HG03097 (cell line): ENCODE results near the gene PNPLA7.
"Not testable (repeated sequence)": the region's sequence is repeated elsewhere in the genome, so short reads cannot be mapped to it uniquely, and the experiment has no call there.

ENCODE experiments used
- ATAC-seq: cut with Tn5 transposase; IDR thresholded peaks from one replicate; pipeline ENCODE4 v1.9.1; 2021; ENCODE audit not compliant: unreplicated experiment, low FRiP score

PNPLA7 gene

DNA sequence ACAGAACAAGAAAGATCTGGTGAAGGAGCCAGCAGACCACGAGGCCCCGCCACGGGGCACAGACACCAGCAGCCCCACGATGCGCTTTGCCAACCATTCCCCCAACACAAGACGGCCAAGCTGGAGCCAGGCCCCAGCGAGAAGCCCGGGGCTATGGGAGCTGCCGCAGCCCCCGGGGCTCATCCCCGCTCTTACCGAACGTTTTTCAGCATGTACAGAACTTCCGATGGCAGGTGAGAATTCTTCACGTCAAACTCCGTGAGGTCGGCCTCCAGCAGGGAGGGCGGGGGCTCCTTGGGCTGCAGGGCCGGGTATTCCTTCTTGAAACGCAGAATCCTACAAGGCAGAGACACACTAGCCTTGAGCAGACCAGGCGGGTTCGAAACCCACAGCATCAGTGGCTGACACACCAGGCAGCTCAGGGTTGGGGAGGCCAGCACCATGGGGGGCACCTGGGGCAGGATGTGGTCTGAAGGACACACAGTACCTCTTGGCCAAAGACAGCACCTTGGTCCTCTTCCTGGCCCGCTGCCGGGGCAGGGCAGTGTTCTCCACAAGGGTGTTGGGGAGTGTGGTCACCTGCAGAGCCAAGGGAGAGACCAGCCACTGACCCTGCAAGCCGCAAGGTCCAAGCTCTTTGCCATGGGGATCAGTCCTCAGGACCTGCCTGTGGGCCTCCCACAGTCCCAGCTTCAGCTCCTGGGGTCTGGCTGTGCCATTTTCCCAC is 6.8 kb downstream of the PNPLA7 start:
- no peak for ATAC-seq

GRCh38 chr9:137542486-137542885 is 7.7 kb downstream of the PNPLA7 start:
- no peak for ATAC-seq

GRCh38 chr9:137540536-137540935 is 9.7 kb downstream of the PNPLA7 start:
- ATAC-seq, result no peak

- no peak for ATAC-seq
Observed at GRCh38 chr9:137538058-137538457, 12.1 kb downstream of the PNPLA7 start.

- ATAC-seq, result not testable (repeated sequence)
Observed at GRCh38 chr9:137536594-137537131, 13.5 kb downstream of the PNPLA7 start.

- no peak for ATAC-seq
Observed at GRCh38 chr9:137535120-137535428, 15.1 kb downstream of the PNPLA7 start.

DNA sequence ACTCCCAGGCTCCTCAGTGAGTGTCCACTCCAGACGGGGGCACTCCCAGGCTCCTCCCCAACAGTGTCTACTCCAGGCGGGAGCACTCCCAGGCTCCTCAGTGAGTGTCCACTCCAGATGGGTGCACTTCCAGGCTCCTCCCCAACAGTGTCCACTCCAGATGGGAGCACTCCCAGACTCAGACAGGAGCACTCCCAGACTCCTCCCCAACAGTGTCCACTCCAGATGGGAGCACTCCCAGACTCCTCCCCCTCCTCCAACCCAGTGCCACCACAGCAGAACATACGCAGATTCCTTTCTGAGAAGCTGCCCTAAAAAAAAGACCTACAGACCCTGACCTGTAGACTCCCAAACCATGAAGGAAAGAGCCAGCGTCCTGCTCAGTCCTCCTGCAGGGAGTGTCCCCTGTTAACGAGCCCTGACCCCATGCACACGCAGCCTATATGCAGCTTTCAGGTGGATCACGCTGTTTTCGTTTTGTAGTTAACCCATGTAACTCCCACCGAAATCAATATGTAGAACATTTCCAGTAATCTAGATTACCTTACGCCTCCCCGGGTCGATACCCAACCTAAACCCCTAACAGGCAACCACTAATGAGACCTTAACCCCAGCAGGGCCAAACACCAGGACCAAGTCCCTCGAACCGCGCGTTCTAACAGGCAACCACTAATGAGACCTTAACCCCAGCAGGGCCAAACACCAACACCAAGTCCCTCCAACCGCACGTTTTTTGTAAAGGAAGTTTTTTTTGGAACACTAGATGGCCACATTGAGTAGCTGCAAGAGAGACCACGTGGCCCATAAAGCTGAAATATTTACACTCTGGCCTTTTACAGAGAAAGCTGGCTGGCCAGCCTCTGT is 15.7 kb downstream of the PNPLA7 start:
- ATAC-seq, result no peak

DNA sequence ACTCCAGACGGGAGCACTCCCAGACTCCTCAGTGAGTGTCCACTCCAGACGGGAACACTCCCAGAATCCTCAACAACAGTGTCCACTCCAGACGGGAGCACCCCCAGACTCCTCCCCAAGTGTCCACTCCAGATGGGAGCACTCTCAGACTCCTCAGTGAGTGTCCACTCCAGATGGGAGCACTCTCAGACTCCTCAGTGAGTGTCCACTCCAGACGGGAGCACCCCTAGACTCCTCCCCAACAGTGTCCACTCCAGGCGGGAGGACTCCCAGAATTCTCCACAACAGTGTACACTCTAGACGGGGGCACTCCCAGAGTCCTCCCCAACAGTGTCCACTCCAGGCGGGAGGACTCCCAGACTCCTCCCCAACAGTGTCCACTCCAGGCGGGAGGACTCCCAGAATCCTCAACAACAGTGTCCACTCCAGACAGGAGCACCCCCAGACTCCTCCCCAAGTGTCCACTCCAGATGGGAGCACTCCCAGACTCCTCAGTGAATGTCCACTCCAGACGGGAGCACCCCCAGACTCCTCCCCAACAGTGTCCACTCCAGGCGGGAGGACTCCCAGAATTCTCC is 17.2 kb downstream of the PNPLA7 start:
- not testable (repeated sequence) for ATAC-seq

DNA sequence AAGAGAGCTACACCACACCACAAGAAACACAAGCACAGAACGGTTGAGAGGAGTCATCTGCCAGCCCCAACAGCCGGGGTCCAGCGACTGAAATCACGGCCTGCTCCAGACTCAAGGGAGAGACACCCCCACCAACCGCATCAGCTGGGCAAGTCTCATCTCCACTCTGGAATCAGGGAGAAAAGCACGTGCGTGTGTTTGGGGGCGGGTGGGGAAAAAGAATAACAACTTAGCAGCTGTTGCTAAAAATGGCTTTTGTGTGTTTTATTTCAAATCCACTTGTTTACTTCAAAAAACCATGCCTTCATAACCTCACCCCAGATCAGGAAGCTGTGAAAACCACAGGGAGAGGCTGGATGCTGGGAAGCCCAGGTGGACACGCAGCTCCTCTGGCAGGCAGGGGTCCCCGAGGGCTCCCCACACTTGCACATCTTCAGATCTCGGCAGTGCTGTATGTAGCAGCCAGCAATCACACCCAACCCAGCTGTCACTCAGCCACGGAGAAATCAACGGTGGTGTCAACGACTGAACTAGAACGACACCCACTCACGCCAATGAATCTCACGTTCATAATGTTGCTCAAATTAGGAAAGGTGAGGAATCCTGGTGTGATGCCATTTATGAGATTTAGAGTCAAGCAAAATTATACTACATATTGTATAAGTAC is 19.0 kb downstream of the PNPLA7 start:
- ATAC-seq, result no peak

DNA sequence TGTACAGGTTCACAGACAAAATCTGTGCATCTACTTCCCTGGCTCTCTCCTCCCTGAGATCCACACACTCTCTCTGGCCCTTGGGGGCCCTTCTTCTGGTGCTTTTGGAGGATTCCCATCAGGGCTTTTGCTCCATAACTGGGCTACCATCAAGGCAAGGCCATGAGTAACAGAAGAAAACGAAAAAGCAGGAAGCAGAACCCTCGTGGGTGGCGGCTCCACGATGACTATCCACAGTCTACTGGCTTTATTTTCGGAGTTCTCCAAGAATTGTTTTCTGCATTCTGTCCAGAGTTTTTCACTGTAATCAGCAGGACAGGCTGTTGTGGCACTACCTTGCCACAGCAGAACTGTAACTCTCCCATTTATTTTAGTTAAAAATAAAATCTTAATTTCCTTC is 19.9 kb downstream of the PNPLA7 start:
- no peak for ATAC-seq

GRCh38 chr9:137524981-137525317 is 25.3 kb downstream of the PNPLA7 start:
- no peak for ATAC-seq

DNA sequence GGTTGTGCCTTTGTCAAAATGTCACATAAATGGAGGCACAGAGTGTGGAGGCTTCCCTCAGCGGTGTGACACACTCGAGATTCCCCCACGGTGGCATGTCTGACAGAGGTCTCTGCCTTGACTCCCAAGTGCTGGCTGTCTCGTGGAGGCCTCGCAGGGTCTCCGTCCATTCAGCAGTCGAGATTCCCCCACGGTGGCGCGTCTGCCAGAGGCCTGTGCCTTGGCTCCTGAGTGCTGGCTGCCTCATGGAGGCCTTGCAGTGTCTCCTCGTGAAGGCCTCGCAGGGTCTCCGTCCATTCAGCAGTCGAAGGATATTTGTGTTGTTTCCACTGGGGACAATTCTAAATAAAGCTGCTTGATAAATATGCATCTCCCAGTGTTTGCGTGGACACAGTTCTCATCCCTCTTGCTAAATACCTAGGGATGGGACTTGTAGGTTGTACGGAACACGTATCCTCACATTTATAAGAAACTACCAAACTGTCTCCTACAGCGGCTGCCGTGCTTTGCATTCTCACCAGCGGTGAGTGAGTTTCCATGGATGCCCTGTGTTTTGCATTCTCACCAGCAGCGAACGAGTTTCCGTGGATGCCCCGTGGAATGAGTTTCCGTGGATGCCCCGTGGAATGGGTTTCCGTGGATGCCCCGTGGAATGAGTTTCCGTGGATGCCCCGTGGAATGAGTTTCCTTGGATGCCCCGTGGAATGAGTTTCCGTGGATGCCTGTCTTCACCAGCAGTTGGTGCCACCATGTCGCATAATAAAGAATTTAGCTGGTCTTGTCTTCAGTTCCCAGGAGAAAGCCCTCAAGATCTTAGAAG is 25.8 kb downstream of the PNPLA7 start:
- no peak for ATAC-seq

DNA sequence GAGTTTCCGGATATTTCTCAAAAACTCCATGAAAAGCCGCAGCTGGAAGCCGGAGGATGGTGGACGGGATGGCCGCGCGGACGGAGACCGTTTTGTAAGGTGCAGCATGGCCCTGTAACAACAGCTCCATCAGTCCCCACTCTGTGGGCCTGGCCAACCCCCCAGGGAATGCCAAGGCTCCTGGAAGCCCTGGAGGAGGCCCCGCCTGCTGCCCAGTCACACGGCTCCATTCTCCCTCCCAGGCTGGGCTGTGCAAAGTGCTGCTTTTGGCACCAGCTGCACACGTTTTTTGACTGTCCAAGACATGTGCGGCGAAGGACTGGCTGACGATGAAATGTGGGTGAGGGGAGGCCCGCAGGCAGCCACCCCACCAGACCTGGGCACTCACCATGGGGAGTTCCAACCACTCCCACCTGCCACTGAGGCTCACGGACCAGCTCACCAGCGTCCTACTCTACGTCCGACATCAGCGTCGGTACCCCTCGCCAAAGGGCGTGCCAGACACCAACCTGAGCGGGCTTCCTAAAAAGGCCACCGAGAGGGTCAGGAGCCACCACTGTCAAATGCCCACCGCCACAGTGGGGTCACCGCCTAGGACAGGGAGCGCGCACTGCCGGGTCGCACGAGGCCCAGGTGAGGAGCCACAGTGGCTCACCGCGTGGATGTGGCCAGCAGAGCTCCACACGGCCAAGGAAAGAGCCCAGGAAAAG is 27.3 kb downstream of the PNPLA7 start:
- ATAC-seq, result no peak

DNA sequence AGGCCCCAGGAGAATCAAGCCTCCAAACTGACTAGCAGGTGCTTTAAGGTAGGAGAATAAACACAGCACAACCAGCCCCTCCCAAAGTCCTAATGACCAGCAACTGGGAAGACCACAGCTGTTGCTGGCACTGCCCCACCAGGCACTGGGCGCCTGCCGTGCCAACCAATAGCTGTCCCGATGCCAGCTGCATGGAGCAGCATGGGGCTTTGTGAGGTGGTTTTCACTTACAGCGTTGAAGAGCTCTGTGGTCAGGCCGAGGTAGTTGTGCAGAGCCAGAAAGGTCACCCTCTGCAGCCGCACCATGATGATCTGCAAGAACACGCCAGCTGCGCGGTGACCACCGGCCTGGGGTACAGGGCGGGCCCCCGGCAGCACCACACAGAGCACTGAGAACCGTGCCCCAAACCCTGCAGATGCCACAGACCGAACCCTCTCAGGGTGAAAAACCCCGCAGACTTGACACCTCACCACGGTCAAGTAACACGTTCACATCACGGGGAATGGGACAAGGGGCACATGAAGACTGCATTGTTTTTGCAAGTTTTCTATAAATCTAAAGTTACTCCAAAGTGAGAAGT is 28.7 kb downstream of the PNPLA7 start:
- ATAC-seq, result no peak

DNA sequence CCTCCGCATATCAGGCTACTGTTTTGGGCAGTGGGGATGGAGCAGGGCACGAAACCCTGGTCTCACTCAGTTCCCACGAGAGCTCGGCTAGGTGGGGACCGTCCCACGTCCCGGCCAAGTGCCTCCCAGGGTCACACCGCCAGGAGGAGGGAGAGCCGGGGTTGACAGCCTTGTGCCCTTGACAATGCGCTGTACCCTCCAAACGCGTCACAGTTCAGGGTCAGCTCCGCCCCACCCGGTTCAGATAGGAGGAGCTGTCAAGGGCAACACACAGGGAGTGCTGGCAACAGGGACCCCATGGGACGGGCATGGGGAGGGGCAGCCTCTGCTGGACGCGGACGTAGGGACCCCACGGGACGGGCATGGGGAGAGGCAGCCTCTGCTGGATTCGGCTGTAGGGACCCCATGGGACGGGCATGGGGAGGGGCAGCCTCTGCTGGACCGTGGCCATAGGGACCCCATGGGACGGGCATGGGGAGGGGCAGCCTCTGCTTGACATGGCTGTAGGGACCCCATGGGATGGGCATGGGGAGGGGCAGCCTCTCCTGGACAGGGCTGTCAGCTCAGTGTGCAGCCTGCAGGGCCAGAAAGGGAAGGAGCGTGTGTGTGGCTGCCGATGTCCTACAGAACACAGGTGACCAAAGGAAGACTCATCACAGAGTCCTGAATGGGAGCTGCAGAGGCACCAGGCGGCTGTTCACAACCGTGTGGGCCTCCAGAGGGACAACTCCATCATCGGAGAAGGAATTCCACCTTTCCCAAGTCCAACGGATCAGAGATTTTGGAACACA is 29.4 kb downstream of the PNPLA7 start:
- no peak for ATAC-seq

DNA sequence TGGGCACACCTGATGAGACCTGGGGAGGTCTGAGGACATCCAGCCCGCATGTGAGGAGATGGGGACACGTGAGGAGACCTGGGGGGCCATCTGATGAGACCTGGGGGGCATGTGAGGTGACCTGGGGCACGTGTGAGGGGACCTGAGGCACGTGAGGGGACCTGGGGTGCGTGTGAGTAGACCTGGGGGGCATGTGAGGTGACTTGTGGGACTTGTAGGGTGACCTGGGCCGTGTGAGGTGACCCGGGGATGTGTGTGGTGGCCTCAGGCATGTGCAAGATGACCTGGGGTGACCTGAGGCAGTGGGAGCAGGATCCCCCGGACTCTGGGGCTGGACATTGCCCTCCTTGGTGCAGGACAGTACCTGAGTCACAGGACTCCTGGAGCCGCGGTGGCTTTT is 30.6 kb downstream of the PNPLA7 start:
- no peak for ATAC-seq

DNA sequence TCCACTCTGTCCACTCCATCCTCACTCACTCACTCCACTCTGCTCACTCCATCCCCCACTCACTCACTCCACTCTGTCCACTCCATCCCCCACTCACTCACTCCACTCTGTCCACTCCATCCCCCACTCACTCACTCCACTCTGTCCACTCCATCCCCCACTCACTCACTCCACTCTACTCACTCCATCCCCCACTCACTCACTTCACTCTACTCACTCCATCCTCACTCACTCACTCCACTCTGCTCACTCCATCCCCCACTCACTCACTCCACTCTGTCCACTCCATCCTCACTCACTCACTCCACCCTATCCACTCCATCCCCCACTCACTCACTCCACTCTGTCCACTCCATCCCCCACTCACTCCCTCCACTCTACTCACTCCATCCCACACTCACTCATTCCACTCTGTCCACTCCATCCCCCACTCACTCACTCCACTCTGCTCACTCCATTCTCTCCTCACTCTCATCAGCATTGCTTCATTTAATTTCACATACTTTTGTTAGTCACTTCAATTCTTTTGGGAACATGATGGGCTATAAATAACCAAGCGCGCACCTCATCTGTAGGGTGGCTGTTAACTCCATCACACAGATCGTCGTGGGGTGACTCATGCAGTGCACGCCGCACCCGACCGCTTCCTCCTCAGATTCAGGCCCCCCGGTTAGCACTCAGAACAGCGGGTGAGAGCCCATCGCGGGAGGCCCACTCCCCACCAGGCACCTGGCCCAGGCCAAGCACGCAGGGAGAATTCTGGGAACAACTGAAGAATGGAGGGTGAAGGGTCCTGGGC is 31.3 kb downstream of the PNPLA7 start:
- ATAC-seq, result not testable (repeated sequence)
